OCI-LY7 (cell line): ENCODE data around the gene OR51A7.

ENCODE experiments used
- EZH2phosphoT487 ChIP-seq: fragments of 200-600 bp; sonication (generic); IDR thresholded peaks from 2 replicates; pipeline ENCODE4 v1.6.1; 2018; ENCODE audit warnings: low read depth, borderline replicate concordance, mild to moderate bottlenecking, mixed run types, antibody characterized with exemption, low read length, moderate library complexity, mixed read lengths
- TF ChIP-seq, protein P1 (sequence below): fragments of 200-600 bp; sonication (generic); conservative IDR thresholded peaks from 2 replicates; pipeline ENCODE4 v1.5.1; 2014; ENCODE audit warnings: mild to moderate bottlenecking, antibody characterized with exemption, low read length, moderate library complexity, mixed read lengths

DNA sequence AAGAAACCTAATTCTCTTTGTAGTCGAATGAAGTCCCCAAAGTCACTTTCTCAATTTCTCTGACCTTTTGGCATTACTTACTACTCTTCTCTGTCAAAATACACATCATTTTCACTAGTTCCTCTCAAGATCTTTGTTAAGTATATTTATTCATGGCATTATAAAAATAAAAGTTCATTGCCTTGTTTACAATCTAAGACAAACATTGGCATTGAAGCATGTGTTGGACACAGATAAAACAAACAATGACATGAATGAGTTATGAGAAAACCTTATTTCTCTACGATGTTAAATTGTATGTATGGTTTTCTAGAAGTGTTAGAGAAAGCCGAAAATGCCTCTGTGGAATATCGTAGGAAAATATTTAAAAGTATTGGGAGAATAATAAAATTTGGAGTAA is 29.2 kb downstream of the OR51A7 start:
- no peak for TF ChIP-seq EZH2phosphoT487
- TF ChIP-seq, protein P1, sequence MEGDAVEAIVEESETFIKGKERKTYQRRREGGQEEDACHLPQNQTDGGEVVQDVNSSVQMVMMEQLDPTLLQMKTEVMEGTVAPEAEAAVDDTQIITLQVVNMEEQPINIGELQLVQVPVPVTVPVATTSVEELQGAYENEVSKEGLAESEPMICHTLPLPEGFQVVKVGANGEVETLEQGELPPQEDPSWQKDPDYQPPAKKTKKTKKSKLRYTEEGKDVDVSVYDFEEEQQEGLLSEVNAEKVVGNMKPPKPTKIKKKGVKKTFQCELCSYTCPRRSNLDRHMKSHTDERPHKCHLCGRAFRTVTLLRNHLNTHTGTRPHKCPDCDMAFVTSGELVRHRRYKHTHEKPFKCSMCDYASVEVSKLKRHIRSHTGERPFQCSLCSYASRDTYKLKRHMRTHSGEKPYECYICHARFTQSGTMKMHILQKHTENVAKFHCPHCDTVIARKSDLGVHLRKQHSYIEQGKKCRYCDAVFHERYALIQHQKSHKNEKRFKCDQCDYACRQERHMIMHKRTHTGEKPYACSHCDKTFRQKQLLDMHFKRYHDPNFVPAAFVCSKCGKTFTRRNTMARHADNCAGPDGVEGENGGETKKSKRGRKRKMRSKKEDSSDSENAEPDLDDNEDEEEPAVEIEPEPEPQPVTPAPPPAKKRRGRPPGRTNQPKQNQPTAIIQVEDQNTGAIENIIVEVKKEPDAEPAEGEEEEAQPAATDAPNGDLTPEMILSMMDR: no peak
